GM12878 (cell line): Measurements from ENCODE around the gene VGLL4.

ENCODE experiments used
- CTCF ChIP-seq, 3 experiments: IDR thresholded peaks in 2 of 3; conservative IDR thresholded peaks in 1 of 3; 2 replicates each; pipeline ENCODE4 v1.5.1; 2011; ENCODE audit warnings: low read depth in 3 of 3, low read length in 3 of 3, mild to moderate bottlenecking in 3 of 3, control low read depth in 2 of 3, moderate library complexity in 2 of 3, inconsistent platforms in 1 of 3, mixed read lengths in 1 of 3; ENCODE audit not compliant: control insufficient read depth in 2 of 3, insufficient read depth in 1 of 3; ENCODE audit errors: extremely low read depth in 1 of 3
- POLR2A ChIP-seq: IDR thresholded peaks from 2 replicates; pipeline ENCODE4 v1.6.1; 2011; ENCODE audit warnings: low read depth, mild to moderate bottlenecking, low read length
- USF2 ChIP-seq: IDR thresholded peaks from 2 replicates; pipeline ENCODE4 v1.6.1; 2011; ENCODE audit warnings: low read depth, low read length, improper control_type of control experiment, borderline replicate concordance

GRCh38 chr3:11543948-11544387, 99.7 kb downstream of the VGLL4 start:
- no peak for TF ChIP-seq POLR2A
- TF ChIP-seq CTCF (IDR thresholded peaks at IDR 0.05 in 2 of 3, conservative IDR thresholded peaks at IDR 0.05 in 1 of 3; ENCODE audit: control insufficient read depth in 2 of 3, extremely low read depth in 1 of 3, insufficient read depth in 1 of 3, low read depth in 3 of 3, low read length in 3 of 3), result no peak
- TF ChIP-seq USF2, result no peak
